GM21423 (cell line): ENCODE measurements around the gene C1D.
"Not testable (repeated sequence)": the region's sequence is repeated elsewhere in the genome, so short reads cannot be mapped to it uniquely, and the experiment has no call there.

Experiments used
- ATAC-seq: cut with Tn5 transposase; IDR thresholded peaks from one replicate; pipeline ENCODE4 v1.9.1; 2021; ENCODE audit warnings: mild to moderate bottlenecking, moderate library complexity; ENCODE audit not compliant: unreplicated experiment

Gene C1D

DNA sequence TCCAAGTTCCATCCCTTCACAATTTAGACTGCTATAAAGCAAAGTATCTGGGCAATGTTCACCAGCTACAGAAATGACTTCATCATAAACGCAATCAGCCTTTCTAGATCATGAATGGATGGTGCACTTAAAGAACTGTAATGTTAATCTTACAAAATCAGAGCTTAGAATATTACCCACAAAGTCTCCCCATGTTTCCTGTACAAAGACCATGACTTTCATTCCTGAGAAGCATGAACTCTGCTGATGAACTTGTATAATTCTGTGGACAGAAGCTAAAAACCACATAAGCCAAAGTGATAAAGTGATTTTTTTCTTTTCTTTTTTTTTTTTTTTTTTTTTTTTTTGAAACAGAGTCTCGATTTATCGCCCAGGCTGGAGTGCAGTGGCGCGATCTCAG is 53.3 kb downstream of the C1D start:
- no peak for ATAC-seq

DNA sequence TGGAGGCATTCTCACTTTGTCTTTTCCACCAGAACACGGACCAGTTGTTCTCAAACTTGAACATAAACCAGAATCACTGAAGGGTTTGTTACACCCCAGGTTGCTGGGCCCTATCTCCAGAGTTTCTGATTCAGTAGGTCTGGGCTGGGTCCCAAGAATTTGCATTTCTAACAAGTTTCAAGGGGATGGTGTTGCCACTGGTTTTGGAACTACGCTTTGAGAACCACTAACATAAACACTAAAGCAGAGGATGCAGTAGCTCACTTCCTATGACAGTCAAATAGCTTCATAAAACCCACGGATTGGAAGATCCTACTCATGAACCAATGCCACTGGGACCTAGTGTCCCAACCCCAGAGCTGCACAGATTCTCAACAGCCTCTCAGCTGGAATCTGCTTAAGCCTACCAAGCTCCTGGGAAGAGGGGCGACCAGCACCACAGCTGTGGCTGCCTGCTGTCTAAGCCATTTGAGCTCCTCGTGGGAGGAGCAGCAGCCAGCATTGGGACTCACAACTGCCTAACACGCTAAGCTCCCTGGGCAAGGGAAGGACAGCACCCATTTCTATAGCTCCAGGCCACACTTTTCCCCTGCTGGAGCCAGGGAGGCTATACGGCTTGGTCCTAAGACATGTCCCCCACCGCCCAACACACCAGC is 62.5 kb downstream of the C1D start:
- ATAC-seq, result no peak

DNA sequence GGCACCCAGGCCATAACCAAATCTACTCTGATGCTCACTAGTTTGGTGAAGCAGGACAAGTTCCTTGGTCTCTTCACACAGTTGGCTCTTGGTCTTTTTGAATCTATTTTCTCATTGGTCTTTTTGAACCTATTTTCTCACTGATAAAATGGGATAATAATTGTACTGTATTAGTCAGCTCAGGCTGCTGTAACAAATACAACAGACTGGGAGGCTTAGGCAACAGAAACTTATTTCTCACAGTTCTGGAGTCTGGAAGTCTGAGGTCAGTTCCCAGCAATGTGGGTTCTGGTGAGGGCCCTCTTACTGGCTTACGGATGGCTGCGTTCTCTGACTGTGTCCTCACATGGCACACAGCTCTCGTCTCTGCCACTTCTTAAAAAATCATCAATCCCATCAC is 63.5 kb downstream of the C1D start:
- ATAC-seq, result no peak

DNA sequence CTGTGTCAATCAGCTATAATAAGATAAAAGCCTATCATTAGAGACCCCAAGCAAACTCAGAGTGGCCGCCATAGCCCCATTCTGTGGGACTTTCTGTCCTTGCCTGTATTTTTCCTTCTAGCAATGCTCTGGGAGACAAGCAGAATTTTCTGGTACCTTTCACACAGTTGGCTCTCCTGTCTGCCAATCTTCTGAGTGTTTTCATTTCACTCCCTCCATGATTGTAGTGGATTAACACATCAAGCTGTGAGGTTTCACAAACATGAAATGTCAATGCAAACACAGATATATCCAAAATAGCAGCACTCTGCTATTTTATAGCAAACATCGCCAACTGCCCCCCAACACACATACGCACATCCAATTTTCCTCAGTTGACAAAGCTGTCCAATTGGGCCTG is 64.9 kb downstream of the C1D start:
- no peak for ATAC-seq

DNA sequence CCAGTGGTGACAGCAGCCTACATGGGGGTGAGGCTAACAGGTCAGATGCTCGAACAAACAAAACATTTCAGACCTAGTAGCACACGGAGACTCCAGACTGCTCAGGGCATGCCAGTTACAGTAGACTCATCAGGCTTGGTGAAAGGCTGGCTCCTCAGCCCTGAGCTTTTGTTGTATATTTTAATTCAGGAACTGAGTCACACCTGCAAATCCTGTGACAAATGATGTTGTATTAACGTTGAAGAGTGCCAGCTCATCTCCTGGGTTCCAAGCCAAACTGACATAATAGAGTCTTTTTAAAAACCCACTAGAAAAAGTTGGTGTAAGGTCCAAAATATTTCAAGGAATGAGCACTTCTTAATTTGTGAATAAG is 65.3 kb downstream of the C1D start:
- ATAC-seq, result no peak

DNA sequence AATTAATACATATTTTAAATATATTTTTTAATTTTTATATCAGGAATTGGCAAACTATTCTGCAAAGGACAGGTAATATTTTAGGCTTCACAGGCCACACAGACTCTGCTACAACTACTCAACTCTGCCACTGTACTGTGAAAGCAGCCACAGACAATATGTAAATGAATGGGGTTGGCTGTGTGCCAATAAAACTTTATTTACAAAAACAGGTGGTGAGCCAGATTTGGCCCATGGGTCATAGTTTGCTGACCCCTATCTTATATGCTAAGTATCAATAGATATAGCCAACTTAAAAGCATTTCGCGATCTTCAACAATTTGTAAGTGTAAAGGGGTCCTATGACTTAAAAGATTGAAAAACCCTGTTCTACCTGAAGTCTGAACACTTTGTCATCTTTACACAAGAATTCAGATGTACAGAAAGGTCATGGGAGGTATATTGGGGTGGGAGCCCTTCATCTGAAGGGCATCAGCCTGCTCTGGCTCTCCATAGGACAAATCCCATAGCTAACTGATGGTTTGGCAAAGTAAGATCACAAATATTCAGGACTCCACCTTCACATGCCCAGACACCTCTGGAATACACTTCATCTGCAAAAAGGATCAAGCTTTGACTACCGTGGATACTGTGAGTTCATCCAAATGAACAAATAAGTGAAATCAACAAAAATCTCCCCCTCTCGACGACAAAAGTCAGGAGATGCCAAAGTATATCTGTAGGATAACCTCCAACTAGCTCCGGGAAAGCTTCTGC is 65.9 kb downstream of the C1D start:
- ATAC-seq, result no peak

DNA sequence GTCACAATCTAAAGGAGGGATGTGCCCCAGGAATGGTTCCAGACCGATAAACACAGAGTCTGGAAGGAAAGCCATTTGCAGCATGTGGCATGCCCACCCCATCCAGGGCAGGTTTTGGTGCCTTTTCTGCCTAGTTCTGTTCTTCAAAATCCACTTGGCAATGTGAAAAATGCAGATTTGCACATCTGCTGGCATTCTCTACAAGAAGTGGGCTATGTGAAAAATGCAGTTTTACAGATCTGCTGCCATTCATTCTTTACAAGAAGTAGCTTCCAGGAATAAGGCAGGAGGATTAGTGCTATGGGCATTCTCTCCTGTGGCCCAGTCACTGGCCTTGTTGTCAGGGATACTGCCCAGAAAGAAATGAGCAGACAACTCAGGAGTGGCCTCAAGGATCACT is 68.1 kb downstream of the C1D start:
- no peak for ATAC-seq

DNA sequence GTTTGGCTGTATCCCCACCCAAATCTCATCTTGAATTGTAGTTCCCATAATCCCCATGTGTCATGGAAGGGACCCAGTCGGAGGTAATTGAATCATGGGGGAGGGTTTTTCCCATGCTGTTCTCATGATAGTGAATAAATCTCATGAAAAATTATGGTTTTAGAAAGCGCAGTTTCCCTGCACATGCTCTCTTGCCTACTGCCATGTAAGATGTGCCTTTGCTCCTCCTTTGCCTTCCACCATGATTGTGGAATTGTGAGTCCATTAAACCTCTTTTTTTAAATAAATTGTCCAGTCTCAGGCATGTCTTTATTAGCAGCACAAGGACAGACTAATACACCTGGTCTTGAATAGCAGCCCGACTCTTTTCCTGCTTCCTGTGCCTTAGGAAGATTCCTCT is 68.7 kb downstream of the C1D start:
- not testable (repeated sequence) for ATAC-seq

DNA sequence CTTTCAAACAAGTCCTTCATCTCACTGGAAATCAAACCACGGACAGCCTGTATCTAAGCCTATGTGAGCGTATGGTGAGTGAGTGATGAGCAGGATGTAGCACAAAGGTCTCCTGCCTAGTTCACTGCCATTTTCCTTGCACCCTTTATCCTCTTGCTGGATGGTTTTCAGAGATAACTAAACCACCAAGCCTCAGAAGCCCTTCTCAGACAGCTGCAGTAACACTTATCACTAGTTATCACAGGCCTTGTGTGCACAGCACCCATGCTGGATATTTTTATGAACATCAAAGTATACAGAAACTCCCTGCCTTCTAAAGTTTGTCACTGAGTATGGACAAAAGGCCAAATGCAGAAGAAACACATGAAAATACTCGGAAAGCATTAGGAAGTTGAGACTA is 69.5 kb downstream of the C1D start:
- ATAC-seq, result no peak

DNA sequence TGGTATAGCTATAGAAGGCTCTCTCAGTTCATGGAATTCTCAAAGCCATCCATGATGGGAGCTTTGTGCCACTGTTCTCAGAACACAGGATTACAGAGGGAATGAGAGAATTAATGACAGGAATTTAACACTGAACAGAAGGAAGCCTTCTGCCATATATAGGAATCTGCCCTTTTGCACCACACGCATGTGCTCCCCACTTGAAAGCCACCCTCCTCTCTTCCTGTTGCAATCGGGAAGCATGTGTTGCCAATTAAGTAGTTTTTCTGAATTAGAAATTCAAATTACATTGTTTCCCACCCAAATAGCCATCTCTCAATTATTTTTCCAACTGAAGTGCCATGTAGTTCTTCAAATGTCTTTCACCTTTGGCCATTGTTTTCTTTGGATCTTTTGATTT is 71.3 kb downstream of the C1D start:
- no peak for ATAC-seq
